NCI-H1417 (cell line): ENCODE data around the gene GRHPR.
"Not testable (repeated sequence)": the region's sequence is repeated elsewhere in the genome, so short reads cannot be mapped to it uniquely, and the experiment has no call there.

Experiments used
- DNase-seq, 3 experiments: peaks; one replicate each; lab custom pipeline; 2025; lab: John Stamatoyannopoulos, UW

GRHPR gene

DNA sequence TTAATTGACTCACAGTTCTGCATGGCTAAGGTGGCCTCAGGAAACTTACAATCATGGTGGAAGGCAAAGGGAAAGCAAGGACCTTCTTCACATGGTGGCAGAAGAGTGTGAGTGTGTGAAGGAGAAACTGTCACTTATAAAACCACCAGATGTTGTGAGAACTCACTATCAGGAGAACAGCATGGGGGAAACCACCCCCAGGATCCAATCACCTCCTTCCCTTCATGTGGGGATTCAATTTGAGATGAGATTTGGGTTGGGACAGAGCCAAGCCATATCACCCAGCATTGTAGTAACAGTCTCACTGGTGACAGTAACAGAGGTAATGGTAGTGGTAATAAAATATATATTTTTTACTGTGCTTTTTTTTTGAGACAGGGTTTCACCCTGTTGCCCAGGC lies 24.6 kb downstream of the GRHPR start:
- DNase-seq = no peak

DNA sequence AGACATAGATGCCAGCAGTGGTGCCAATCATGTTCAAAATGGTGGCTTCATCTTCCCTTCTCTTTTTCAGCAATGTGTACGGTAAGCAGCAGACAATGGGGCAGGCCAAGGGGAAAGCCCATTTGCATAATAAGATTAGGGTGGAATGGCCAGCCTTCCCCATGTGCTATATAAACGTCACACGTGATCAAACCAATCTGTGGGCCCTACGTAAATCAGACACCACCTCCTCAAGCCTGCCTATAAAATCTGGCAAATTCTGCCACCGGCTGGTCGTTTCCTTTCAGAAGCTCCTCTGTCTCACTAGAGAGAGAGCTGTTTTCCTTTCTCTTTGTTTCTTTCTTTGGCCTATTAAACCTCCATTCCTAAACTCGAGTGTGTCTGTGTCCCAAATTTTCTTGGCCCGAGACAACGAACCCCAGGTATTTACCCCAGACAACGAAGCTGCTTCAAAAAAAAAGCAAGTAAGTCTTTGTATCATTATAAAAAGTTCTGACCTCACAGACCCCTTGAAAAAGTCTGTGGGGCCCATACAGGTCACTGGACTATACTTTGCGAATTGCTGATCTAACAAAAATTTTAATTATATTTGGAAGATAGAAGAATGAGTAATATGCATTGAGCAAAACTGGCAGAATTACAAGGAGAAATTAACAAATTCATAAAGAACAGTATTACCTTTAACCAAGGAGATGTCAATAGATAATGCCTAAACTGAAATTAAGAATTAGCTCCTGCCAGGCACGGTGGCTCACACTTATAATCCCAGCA lies 27.6 kb downstream of the GRHPR start:
- no peak for DNase-seq

DNA sequence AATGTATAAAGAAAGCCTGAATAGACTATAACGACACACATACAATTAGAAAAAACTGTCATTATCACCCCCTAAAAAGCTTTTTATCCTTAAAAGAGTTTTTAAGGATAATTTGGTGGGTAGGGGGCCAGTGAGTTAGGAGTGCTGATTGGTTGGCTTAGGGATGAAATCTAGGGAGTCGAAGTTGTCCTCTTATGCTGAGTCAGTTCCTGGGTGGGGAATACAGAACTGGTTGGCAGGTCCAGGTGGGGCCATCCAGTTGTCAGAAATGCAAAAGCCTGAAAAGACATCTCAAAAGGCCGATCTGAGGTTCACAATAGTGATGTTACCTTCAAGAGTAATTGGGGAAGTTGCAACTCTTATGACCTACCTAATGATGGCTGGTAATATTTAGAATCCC lies 29.1 kb downstream of the GRHPR start:
- DNase-seq = no peak

DNA sequence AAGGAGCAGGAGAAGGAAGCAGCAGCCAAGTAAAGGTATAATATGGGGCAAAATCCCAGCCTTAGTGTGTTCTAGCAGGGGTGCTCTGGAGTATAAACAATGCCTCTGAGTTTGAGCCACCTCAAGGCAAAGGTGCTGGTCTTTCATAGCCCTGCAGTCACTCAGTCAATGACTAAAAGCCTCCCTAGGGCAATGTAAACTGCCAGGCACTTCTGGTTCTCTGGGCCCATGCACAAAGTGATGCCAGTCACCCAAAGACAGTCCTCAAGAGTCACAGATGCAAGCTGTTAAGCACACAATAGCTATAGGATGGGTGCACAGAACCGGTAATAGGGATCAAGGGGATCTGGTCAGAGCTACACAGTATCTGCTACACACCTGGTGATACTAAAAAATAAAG lies 30.1 kb downstream of the GRHPR start:
- DNase-seq = no peak

DNA sequence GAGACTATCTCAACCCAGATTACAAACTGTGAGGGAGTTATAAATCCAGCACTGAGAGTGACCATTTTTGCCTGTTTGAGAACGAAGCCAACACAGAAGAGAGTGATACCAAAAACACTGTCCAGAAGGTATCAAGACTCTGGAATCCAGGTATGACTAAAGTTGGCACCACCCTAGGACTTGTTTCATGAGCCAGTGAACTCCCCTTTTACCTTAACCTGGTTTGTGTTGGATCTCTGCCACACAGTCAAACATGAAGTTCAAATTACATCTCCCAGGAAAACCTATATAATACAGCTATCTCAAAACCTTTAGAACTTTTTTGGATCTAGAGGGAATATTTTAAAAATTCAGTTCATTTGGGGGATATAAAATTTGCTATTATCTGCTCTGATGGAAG lies 31.3 kb downstream of the GRHPR start:
- DNase-seq = no peak

DNA sequence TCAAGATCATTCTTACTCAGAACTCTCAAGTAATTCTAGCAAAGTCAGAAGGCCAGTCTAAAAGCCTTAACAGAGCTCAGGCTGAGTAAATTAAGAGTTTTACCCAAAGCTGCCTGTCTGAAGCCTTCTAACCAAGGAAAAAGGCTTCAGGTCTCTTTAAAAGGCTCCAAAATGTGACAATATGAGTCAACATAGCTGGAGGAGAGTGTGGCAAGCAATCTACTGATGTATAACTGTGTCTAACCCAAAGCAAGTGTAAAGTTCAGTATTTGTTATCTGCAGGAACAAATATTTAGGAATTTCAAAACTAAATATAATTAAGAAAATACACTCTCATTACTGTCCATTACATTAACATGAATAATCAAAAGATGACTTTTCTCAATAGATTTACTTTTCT lies 31.7 kb downstream of the GRHPR start:
- no peak for DNase-seq

DNA sequence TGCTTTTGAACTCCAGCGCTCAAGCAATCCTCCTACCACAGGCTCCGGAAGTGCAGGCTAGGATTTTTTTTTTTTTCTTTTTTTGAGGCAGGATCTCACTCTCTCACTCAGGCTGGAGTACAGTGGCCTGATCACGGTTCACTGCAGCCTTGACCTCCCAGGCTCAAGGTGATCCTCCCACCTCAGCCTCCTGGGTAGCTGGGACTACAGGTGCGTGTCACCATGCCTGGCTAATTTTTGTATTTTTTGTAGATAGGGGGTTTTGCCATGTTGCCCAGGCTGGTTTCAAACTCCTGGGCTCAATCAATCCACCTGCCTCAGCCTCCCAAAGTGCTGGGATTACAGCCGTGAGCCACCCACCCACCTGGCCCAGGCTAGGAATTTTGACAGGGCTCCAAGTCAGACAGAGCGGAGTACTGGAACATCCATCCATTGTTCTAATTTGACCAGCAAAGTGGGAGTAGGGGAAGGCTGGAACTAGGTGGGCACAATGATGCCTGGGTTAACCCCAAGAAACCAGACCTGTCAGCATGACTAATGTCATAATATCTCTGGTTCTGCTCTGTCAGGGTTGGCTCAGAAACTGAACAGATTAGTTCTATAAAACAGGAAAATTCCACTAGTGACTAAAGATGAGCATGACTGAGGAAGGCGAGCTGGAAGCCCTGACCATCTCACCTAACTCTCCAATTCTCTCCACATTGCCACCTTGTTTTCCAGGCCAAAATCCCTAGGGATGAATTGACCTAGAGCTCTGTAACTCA lies 33.6 kb downstream of the GRHPR start:
- no peak for DNase-seq

DNA sequence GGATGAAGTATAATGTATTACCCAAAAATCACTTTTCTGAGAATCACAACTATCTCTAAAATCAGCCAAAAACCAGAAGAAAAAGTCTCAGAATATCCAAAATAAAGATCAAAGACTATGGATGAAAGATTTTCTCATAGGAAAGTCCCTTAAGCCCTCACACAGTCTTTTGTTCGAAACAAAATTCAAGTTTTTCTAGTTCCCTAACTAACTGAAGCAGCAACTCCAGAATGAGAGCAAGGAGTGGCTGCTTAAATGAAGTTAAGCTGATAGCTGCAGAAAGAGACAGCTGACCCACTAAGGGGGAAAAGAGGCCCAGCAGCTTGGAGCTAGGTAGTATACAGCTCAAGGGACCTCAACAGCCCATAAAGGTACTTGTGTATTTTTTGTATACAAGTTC lies 34.3 kb downstream of the GRHPR start:
- no peak for DNase-seq

DNA sequence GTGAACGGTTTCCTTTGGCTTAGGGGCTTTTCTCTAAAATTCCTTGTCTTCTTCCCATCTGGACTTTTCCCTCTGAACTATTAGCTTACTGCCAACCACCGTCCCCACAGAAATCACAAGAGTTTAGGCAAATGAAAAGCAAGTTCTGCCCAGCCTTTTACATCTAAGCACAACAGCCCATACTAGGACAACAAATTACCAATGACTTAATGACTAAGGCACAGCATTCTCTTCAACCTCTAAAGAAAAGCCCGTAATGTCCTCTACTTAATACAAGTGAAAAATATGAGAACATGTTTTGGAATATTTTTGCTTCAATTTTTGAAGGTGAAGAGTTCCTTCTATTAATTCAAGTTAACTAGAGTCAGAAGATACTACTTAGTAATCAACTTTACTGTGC lies 41.5 kb downstream of the GRHPR start:
- DNase-seq = no peak

DNA sequence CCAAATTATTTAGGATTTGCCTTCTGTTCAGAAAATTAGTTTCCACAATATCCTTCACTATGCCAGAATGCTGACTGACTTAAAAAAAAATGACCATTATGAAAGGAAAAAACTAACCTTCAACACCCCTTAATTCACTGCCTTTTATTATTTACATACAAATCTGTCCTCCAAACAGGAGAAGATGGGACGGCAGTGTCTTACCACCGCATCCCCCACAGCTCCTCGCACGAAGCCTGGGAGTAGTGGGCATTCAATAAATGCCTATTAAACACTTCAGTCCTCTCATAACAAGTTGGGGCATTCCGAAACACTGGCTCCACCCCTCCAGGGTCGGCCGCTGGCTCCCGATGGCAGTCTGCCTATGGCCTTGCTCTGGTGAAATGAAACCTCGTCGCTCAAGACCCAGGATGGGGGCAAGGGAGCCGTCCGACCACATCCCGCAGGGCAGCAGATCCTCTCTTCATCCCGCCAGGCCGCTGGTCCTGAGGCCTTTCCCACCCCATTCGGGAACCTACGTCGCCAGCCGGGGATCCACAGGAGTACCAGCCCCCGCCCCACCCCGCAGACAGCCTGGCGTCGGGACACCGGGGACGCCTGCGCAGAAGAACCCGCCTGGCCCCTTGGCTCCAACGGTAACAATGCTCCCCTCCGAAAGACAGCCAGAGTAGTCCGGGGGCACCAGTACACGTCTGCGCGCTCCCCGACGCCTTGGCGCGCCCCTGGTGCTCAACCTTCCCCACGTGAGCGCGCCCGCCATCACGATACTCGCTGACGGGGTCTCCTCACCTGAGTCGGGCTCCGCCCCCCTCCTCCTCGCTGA lies 42.1 kb downstream of the GRHPR start:
- DNase-seq = peak; percentile 75 to 87 (median 84)

DNA sequence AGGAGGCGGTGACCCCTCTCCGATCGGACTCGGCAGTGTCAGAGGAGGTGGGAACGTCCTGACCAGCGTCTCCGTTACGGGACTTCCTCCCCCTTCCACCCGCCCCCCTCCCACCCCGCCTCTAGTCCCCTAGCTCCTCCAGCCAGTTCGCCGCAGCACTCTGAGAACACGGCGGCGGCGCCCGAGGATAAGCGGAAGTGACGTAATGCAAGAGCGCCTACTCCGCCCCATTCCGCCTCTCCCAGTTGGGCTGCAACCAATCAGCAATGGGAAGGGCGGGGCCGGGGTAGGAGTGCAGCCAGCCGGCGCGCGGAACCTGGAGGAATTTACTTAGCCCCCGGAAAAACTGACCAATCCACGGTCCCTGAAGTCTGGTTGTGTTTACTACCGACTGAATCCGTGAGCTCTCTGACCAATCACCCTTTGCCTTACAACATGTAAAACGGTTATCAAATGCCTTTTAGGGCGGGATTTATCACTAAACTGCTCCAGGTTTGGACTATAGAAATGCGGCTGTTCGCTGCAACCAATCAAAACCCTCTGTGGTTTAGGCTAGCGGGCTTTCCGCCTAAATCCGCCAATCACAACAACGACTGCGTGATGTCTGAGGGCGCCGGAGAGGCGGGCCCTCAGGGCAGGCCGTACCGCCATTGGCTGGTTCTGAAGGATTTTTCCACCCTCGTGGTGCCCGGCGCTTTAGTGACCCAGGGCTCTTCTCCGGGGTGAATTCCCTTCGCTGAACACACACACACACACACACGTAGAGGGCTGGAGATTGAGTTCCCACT lies 42.9 kb downstream of the GRHPR start, which contains the start of gene ZBTB5:
Gene ZBTB5 (minus strand): TSS at position 202 of the 788 bp plus-strand sequence. CDS start 22,899 bp downstream, outside the sequence.
- DNase-seq = peak; percentile 98 to 100 (median 99)

DNA sequence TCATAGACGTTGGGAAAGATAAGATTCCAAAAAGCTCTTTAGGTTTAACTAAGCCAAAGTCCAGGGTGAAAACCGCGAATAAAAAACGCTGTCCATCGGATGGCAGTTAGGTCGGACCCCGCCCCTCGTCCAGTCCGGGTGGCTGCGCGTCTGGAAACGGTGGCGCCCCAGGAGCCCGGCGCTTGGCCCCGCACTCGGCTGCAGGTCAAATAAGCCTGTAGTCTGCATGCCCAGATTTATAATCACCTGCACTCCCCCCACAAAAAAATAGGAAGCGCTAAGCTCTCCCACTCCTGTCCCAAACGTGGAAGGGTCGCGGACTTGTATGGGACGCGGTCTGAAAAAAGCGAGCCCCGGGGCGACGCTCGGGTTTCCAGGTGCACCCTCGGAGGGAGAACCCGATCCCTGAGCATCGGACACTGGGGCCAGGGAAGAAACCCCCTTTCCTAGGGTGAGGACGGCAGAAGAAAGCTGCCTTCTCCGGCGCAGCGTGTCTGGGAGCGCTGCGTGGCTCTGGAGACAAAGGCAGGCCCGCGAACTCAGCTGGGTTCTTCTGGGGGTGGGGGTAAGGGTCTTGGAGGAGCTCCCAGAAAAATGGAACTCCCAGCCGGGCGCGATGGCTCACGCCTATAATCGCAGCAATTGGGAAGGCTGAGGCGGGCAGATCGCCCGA lies 43.7 kb downstream of the GRHPR start:
- peak; percentile 66 to 84 (median 80) for DNase-seq

DNA sequence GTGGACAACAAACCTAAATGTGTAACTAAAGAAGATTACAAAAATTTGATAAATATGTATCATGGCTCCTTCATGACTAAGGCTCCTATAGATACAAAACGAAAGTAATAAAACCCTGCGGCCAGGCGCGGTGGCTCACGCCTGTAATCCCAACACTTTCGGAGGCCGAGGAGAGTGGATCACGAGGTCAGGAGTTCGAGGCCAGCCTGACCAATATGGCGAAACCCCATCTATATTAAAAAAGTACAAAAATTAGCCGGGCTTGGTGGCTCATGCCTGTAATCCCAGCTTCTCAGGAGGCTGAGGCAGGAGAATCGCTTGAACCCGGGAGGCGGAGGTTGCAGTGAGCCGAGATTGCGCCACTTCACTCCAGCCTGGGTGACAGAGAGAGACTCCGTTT lies 45.0 kb downstream of the GRHPR start:
- DNase-seq = peak in 1 of 3 experiments; percentile 2

DNA sequence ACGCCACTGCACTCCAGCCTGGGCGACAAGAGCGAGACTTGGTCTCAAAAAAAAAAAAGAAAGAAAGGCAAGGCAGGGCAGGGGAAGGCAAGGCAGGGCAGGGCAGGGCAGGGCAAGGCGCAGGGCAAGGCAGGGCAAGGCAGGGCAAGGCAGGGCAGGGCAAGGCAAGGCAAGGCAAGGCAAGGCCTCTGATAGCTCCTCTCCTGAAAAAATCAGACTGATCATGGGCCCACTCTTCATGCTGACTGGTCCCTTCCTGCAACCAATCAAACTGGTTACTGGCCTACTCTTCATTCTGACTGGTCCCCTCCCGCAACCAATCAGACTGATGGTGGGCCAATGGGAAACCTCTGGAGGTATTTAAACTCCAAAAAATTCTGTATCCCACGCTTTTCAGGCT lies 46.1 kb downstream of the GRHPR start:
- no peak for DNase-seq

DNA sequence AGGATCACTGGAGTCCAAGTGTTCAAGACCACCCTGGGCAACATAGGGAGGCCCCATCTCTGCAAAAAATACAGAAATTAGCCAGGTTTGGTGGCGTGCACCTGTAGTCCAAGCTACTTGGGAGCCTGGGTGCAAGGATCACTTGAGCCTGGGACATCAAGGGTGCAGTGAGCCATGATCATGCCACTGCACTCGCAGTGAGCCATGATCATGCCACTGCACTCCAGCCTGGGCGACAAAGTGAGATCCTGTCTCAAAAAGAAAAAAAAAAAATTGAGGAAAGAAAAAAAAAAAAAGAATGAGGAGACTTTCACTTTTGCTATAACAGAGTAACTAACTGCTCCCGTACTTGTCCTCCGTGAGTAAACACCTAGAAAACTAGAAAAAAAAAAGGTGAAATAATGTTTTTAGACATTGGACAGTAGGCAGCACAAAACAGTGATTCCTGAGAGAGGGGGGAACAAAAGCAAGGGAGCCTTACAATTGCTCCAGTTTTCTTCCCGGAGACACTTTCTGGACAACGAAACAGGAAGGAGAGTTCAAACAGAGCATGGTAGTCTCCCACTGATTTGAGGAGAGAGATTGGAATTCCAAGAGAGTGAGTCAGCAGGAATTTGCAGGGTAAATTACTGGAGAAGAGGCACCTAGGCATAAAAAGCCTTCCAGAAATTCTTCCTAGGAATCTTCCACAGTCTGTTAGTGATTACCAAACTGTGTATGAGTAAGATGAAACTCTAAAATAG lies 49.6 kb downstream of the GRHPR start:
- no peak for DNase-seq

DNA sequence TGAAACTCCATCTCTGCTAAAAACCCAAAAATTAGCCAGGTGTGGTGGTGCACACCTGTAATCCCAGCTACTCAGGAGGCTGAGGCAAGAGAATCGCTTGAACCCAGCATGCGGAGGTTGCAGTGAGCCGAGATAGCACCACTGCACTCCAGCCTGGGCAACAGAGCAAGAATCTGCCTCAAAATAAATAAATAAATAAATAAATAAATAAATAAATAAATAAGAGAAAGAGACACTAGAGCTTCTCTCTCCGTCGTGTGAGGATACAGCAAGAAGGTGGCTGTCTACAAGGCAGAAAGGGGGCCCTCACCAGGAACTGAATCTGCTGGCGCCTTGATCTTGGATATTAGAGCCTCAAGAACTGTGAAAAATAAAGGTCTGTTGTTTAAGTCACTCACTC lies 51.5 kb downstream of the GRHPR start:
- DNase-seq = not testable (repeated sequence)

DNA sequence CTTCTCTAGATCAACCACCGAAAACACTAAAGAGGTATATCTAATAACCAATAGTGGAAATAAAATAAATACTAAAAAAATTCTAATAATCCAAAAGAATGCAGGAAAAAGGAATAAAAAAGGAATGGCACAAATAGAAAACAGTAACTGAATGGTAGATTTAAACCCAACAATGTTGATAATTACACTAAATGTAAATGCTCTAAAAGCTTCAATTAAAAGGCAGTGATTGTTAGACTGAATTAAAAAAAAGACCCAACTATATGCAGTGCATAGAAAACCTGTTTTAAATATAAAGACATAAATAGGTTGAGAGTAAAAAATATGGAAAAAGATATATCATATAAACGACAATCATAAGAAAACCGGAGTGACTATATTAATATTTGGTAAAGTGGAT lies 51.9 kb downstream of the GRHPR start:
- DNase-seq = no peak

DNA sequence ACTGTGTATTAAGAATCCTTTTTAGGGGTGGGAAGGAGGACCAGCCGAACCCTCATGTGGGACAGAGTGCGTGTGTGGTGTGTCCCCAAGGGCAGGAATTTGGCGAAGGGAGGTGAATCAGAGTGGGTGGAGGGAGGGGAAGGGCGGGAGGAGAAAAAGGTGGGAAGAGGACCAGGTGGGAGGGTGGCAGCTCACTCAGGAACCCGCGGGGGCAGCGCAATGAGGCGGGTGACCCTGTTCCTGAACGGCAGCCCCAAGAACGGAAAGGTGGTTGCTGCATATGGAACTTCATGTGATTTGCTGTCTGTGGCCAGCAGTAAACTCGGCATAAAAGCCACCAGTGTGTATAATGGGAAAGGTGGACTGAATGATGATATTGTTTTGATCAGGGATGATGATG lies 54.4 kb downstream of the GRHPR start:
- no peak for DNase-seq

DNA sequence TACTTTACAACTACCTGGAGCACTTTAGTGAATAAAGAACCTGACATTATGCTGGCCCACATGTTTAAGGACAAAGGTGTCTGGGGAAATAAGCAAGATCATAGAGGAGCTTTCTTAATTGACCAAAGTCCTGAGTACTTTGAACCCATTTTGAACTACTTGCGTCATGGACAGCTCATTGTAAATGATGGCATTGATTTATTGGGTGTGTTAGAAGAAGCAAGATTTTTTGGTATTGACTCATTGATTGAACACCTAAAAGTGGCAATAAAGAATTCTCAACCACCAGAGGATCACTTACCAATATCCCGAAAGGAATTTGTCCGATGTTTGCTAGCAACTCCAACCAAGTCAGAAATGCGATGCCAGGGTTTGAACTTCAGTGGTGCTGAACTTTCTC lies 54.9 kb downstream of the GRHPR start:
- DNase-seq = not testable (repeated sequence)

DNA sequence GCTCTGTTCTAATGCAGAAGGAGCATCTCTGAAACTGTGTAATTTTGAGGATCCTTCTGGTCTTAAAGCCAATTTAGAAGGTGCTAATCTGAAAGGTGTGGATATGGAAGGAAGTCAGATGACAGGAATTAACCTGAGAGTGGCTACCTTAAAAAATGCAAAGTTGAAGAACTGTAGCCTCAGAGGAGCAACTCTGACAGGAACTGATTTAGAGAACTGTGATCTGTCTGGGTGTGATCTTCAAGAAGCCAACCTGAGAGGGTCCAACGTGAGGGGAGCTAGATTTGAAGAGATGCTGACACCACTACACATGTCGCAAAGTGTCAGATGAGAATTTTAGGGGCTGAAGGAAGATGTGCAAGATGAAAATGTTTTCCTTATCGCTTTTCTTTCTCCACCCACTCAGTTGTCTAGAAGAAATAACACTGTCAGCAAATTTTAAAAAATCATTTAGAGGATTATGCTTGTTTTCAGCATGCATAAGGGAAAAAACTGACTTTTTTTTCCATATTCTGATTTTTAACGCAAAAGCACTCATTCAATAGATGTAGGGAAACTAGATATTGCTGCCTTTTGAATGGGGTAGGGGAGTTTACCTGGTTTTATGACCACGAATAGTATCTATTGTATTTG lies 55.6 kb downstream of the GRHPR start:
- not testable (repeated sequence) for DNase-seq
